PFSK-1 (cell line): ENCODE results near the gene MORN1.

Source experiments
- FOXP2 ChIP-seq: optimal IDR thresholded peaks from 2 replicates; pipeline ENCODE3; 2011; ENCODE audit warnings: borderline replicate concordance, control low read depth, inconsistent platforms; ENCODE audit not compliant: insufficient read depth; ENCODE audit errors: extremely low read length, extremely low read depth
- POLR2AphosphoS5 ChIP-seq: IDR thresholded peaks from 2 replicates; pipeline ENCODE4 v1.6.1; 2012; ENCODE audit warnings: low read depth, mild to moderate bottlenecking, control low read depth, low read length, moderate library complexity
- REST ChIP-seq, 2 experiments: IDR thresholded peaks; 2 replicates each; pipeline versions ENCODE4 v1.6.1 to v1.8.0; 2011 to 2012; ENCODE audit warnings: low read depth in 2 of 2, low read length in 2 of 2, control low read depth in 1 of 2, inconsistent platforms in 1 of 2, mild to moderate bottlenecking in 1 of 2, moderate library complexity in 1 of 2; ENCODE audit not compliant: insufficient read depth in 1 of 2
- SIN3A ChIP-seq: IDR thresholded peaks from 2 replicates; pipeline ENCODE4 v1.6.1; 2012; ENCODE audit warnings: mild to moderate bottlenecking, low read length, moderate library complexity, borderline replicate concordance; ENCODE audit not compliant: insufficient read depth
- TAF1 ChIP-seq: IDR thresholded peaks from 2 replicates; pipeline ENCODE4 v1.6.1; 2012; ENCODE audit warnings: low read length, control low read depth, borderline replicate concordance; ENCODE audit not compliant: insufficient read depth

MORN1 gene

GRCh38 chr1:2307064-2307605 is 84.2 kb downstream of the MORN1 start:
- TF ChIP-seq SIN3A (no peak), TAF1 (no peak), FOXP2 (no peak), POLR2AphosphoS5 (no peak), REST (IDR thresholded peaks at IDR 0.05; ENCODE audit: insufficient read depth in 1 of 2, low read depth in 2 of 2, low read length in 2 of 2) (no peak)

- TF ChIP-seq REST (IDR thresholded peaks at IDR 0.05; ENCODE audit: insufficient read depth in 1 of 2, low read depth in 2 of 2, low read length in 2 of 2) (no peak), POLR2AphosphoS5 (no peak), FOXP2 (no peak), TAF1 (no peak), SIN3A (no peak)
These were observed 85.0 kb downstream of the MORN1 start for GRCh38 chr1:2306151-2306978.

- TF ChIP-seq REST (IDR thresholded peaks at IDR 0.05; ENCODE audit: insufficient read depth in 1 of 2, low read depth in 2 of 2, low read length in 2 of 2) (no peak), SIN3A (no peak), FOXP2 (no peak), POLR2AphosphoS5 (no peak), TAF1 (no peak)
These were observed 86.3 kb downstream of the MORN1 start for GRCh38 chr1:2304921-2305681.

- TF ChIP-seq REST (IDR thresholded peaks at IDR 0.05; ENCODE audit: insufficient read depth in 1 of 2, low read depth in 2 of 2, low read length in 2 of 2) (no peak), SIN3A (no peak), TAF1 (no peak), POLR2AphosphoS5 (no peak), FOXP2 (no peak)
These were observed 87.1 kb downstream of the MORN1 start for GRCh38 chr1:2304282-2304681.
